GM18870 (cell line): ENCODE measurements around the gene SYNJ2BP.
"Not testable (repeated sequence)": the region's sequence is repeated elsewhere in the genome, so short reads cannot be mapped to it uniquely, and the experiment has no call there.

Experiments used
- ATAC-seq: cut with Tn5 transposase; IDR thresholded peaks from one replicate; pipeline ENCODE4 v1.9.1; 2021; ENCODE audit warnings: moderate library complexity; ENCODE audit not compliant: unreplicated experiment

The SYNJ2BP gene, protein sequence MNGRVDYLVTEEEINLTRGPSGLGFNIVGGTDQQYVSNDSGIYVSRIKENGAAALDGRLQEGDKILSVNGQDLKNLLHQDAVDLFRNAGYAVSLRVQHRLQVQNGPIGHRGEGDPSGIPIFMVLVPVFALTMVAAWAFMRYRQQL

DNA sequence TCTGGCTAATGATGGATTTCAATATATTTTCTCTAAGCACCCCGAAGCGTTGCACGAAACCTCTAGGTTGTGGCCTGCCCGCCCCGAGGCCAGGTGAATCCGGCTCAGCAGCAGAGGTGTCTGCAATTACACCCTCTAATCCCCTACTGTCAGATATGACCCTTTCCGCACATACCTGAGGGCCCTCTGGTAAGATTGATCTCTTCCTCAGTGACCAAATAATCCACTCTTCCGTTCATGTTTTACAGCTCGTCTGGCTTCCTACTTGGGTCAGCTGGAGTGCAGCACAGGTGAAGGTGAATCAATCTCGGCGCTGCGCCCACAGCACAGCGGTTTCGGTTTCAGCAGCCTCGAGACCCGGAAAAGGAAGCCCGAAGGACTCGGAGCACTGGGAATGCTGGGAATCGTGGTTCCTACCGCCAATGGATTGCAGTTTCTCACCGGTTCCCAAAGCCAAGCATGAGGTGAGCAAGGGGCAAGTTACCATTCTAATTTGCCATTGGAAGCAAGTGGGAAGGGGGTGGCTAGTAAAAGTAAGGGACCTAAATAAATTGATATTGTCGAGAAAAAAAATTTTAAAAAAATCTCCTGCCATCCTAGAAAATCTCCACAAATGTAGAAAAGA is at the start of gene SYNJ2BP:
SYNJ2BP (minus strand) TSS at position 366 of the 625 bp plus-strand sequence; CDS start at position 239, 127 bp downstream.
- no peak for ATAC-seq

DNA sequence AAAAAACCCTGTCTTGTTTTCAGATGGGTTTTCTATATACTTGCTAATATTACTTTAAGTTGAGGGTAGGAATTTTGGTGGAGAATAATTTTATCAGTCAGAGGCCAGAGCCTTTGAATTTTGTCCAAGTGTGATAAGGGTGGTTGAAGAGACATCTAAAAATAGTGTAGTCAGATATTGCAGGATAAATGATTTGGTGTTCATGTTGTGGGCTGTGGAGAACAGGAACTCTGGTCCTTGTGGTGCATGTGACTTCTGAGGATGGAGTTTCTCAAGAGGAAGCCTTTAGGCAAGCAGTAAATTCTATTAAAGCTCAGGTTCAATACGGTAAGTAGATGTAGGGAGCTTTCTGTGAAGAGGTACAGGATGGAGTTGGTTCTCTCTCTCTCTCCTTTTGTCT is 37.8 kb upstream of the SYNJ2BP start:
- no peak for ATAC-seq

DNA sequence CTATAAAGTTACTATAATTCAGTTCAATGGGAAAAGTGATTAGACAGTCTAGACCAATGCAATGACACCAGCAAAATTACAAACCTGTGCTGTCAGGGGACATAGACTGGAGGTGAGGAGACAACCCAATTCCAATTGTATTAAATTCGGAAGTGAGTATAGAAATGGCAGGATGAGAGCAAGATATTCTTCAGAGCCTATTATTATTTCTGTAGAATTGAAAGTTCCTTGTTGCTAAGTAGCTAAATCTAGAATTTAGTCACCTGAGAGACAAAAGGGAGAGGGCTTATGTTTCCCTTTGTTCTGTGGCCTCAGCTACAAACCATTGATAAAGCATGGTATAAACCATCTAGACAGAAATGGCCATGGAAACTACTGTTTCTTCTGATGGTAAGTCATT is 35.0 kb upstream of the SYNJ2BP start, which contains the start of gene ADAM21:
ADAM21 (plus strand) TSS at position 301 of the 400 bp plus-strand sequence. CDS start 5,326 bp downstream, outside the sequence.
- ATAC-seq = no peak

DNA sequence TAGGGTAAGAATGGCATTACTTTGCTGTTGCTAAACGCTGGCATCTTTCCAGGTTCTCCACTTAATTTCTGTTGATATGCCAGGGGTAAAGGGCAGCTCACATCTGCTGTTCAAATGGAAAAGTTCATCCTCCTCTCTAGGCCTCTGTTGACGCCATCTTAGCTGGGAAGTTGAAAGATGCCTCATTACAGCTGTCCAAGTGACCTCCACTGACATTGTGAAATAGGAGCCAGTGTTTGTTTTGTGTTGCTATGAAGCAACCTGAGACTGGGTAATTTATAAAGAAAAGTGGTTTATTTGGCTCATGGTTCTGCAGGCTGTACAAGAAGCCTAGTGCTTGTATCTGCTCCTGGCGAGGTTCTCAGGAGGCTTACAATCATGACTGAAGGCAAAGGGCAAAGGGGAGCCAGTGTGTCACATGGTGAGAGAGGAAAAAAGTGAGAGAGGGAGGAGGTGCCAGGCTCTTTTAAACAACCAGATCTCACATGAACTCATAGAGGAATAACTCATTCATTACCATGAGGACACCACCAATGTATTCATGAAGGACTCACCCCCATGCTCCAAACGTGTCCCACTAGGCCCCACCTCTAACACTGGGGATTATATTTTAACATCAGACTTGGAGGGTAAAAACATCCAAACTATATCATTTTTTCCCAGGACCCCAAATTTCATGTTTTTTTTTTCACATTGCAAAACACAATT is 31.9 kb upstream of the SYNJ2BP start:
- no peak for ATAC-seq

DNA sequence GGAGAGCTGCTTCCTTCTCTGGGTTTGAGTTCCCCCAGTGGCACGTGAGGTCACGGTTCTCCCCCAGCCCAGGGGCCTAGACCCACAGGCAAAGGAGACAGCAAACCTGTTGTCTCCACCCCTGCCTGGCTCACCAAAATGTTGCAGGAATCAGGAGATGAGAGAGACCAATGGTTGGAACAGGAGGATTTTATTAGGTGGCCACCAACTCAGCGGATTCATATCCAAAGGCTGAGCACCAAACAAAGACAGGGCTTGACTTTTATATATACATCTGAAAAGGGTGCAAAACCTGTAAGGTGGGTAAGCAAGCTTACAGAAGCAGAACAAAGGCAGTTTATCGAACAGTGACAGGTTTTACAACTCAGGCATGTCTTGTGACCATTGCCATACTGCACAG is 25.9 kb upstream of the SYNJ2BP start:
- ATAC-seq = no peak

DNA sequence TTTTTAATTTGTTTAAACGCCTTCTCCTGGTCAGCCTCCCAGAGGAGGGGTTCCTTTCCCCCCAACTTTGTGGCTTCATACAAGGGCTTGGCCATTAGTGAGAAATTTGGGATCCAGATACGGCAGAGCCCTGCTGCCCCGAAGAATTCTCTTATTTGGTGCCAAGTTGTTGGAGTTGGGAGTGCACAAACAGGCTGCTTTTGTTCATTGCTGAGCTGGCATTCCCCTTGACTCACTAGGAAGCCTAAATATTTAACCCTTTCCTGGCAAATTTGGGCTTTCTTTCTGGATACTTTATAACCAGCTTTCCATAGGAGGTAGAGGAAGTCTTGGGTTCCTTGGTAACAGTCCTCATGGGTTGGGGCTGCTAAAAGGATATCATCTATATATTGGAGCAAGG is 24.8 kb upstream of the SYNJ2BP start:
- no peak for ATAC-seq

DNA sequence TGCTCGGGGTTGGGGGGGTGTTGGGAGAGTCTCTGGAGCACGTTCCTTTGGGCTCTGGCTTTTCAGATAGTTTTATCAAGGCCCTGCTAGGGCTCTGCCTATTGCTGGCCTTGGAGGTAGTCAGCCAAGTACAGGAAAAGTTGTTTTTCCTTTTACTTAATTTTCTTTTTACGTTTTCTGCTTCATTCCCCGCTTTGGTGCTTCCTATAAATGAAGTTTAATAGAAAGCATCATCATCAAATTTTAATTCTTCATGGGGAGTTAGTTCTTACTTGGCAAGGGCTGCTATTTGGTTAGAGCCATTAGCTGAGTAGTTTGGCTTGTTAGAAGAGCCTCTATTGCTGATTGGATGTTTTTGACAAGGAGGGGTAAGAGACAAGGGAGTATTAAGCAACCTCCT is 20.0 kb upstream of the SYNJ2BP start:
- ATAC-seq = no peak

DNA sequence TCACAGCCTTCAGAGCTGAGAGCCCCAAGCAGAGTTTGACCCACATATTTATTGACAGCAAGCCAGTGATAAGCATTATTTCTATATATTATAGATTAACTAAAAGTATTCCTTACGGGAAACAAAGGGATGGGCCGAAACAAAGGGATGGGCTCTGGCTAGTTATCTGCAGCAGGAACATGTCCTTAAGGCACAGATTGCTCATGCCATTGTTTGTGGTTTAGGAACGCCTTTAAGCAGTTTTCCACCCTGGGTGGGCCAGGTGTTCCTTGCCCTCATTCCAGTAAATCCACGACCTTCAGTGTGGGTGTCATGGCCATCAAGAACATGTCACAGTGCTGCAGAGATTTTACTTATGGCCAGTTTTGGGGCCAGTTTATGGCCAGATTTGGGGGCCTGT is 9.7 kb upstream of the SYNJ2BP start:
- not testable (repeated sequence) for ATAC-seq

DNA sequence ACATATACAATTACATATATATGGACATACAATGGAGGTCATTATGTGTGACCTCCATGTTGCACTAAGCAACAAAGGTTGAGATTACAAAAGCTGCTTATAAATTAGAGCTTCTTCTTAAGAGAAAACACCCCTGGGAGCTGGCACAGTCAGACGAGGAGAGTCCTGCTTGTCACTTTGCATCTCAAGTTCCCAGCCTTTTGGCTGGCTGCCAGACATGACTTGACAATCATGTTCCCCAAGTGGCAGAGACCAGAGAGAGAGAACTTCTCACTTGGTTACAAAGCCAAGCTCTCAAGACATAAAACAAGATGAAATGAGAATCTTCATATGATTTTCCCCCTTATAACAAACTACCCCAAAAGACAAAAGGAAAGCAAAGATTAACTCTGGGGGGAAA is 8.5 kb upstream of the SYNJ2BP start:
- no peak for ATAC-seq

DNA sequence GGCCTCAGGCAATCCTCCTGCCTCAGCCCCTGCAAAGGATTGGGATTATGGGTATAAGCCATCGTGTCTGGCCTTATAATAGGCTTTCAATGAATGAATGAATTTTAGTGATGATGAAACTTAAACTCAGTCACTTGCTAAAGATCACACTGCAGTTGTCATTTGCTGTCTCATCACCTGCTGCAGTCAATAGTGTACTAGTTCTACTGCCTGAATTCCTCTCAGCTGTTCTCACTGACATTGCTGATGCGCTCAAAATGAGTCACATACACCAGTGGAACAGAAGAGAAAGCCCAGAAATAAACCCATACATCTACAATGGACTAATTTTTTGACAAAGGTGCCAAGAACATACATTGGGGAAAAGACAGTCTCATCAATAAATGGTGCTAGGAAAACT is 5.6 kb upstream of the SYNJ2BP start:
- ATAC-seq = no peak

DNA sequence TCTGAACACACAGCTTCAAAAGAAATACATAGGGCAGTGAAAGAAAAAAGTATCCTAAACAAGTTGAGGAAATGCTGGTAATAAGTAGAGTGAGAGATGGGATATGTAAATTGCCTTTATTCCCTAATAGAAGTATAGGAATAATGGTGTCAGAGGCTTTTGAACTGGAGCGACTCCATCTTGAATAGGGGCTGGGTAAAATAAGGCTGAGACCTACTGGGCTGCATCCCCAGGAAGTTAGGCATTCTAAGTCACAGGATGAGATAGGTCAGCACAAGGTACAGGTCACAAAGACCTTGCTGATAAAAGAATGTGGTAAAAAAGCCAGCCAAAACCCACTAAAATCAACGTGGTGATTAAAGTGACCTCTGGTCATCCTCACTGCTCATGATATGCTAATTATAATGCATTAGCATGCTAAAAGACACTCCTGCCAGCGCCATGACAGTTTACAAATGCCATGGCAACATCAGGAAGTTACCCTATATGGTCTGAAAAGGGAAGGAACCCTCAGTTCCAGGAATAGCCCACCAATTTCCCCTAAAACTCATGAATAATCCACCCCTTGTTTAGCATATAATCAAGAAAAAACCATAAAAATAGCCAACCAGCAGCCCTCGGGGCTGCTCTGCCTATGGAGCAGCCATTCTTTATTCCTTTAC is 2.5 kb upstream of the SYNJ2BP start:
- ATAC-seq = not testable (repeated sequence)

DNA sequence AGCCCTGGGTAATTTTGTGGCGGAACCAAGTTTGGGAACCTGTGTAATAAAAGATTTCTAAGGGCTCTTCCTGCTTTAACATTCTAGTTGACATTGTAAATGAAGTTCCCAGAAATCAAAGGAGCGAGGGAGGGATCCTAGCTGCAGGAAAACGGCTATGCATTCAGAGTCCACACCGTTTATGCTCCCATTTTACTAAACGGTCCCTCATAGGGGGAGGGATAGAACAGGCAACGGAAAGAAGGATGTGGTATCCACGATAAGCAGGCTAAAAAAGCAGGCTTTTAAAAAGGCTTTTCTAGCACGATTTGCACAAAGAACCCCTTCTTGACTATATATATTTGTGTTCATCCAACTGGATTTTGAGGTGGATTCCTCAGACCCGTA is 559 bp downstream of the SYNJ2BP start:
- ATAC-seq = no peak

DNA sequence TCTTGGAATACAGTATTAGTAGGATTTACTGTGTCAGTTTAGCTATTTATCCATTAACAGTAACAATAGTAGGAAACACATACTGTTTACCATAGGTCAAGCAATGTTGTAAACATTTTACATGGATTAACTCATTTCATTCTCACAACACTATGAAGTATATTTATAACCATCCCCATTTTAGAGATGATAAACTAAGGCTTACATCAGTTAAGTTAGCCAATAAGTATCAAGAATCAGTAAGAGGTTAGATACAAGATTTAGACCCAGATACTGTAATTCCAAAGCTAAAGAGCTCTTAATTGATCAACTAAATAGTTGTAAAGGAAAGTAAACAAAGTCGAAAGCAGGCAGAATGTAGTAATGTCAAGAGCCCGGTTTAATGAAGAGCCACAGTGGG is 1.1 kb downstream of the SYNJ2BP start:
- ATAC-seq = no peak

DNA sequence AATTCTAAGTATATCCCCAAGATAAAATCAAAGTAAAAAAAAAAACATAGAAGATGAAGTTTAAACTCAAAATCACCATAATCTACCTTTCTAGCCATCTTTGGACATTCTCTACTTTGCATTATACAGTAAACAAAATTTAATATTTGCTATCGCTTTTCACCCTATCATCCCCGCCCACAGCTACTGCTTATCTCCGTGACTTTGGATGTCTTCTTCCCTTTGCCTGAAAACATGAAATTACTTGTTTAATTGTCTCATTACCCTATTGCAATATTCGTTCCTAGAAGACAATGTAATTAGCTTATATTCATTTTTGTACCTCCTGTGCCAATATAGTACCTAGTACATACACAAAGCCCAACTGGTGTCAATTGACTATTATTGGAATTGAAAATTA is 9.3 kb downstream of the SYNJ2BP start:
- no peak for ATAC-seq

DNA sequence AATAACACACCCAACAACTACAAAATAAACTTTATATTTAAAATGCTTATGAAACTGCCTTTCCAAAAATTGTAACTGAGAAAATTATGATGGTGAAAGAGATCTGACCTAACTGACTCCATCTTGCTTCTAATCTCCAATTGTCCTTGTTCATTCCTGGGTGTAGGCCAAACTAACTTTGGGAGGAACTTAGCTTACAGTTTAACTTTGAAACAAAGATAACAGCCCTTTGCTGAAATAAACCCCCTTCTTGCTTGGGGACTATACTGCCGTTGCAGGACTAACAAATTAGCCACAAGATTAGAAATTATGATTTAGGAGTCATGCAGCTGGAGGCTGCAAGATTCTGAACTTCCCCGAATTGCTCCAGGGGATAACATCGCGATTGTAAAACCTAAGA is 10.7 kb downstream of the SYNJ2BP start:
- ATAC-seq = not testable (repeated sequence)

DNA sequence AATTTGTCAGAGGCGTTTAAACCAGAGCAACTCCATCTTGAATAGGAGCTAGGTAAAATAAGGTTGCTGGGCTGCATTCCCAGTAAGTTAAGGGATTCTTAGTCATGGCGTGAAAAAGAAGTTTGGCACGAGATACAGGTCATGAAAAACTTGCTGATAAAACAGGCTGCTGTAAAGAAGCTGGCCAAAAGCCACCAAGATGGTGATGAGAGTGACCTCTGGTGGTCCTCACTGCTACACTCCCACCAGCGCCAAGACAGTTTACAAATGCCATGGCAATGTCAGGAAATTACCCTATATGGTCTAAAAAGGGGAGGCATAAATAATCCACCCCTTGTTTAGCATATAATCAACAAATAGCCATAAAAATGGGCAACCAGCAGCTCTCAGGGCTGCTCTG is 13.6 kb downstream of the SYNJ2BP start:
- not testable (repeated sequence) for ATAC-seq

DNA sequence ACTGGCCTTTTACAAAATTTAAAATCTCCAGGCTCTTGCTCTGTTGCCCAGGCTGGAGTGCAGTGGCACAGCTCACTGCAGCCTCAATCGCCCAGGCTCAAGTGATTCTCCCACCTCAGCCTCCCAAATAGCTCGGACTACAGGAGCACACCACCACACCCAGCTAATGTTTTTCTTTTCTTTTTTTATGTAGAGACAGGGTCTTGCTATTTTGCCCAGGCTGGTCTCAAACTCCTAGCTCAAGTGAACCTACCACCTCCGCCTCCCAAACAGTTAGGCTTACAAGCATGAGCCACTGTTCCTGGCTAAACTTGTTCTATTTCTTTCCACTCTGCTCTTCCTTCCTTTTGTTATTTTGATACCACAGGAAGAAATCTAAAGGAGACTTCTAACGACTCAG is 15.2 kb downstream of the SYNJ2BP start:
- no peak for ATAC-seq

DNA sequence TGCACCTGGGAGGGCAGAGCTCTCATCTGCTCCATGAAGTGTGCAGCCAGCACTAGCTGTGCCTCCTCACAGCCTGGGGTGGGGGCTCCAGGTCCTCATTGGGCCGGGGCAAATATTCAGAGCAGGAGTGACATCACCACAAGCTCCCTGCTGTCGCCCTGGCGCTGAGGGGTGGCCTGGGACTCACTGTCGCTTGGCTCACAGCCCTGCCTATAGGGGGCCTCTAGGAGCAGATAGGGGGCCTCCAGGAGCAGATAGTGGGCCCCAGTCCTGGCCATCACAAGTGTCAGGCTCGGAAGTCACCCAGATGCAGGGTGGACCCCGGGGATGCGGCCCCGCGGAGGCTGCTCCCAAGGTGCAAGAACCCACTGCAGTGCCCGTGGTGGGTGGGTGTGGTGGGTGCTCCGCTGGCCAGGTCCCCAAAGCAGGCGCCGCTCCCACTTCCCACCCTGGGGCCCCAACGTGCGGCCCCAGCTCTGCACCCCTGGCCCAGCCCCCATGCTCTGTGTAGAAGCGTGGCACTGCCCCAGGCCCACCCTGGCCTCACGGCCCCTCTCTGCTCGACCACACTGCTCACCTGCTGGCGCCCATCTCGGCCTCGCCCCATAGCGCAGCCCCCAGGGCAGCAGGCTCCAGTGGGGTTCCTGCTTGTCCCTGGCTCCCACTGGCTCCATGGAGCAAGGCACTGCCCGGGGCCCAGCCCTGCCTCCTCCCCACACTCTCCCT is 18.0 kb downstream of the SYNJ2BP start:
- ATAC-seq = no peak

DNA sequence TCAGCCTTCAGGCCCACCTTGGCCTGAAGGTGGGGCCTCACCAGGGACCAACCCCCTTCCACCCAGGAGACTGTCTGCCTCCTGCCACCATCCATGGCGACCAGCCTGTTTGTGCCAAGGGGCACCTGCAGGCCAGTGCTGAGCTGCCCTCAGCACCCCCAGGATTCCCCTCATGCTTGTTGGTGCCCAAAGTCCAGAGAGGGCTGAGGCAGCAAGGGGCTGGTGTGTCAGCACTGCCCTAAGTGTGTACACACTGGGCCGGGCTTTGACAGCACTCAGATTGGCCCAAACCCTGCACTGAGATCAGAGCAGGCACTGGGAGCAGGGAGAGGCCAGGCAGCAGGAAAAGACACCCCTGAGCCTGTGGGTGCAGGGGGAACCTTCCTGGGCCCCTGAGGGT is 18.6 kb downstream of the SYNJ2BP start:
- ATAC-seq = no peak

DNA sequence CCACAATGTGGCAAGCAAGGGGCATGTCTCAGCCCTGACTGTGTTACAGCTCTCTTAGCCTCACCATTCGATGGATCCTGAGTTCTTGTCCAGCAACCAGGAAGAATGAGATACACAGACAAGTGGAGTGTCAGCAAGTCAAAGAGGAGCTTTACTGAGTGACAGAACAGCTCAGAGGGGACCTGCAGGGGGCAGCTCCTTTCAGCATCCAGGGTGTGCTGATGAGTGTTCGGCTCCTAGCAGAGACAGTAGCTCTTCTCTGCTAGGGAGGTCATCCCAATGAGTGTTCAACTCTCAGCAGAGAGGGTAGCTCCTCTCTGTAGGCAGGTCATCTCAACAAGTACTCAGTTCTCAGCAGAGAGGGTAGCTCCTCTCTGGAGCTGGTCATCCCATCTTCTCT is 19.1 kb downstream of the SYNJ2BP start:
- ATAC-seq = no peak

DNA sequence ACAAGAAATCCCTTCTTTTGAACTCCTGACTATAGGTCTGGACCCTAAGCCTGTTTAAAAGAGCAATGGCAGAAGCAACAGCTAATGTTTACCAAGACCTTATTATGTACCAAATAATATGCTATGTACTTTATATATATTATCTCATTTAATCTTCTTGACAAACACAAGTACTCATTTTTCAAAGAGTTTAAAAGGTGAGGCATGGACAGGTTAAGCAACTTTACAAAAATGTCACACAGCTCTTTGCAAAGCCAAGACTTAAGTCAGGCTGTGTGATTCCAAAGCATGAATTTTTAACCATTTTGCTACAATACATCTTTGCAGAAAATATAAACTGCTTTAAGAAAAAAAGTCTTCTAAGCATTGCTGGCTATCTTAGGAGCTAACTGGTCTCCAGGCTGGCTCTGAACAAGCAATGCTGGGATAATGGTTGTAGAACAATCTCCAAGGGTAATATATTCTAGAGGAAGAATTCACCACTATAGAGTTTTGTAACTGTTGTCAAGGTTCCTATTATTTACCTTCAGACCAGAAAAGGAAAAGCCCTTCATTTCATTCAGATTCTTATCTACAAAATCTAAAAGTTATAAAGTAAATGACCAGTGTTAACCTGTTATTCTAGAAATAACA is 22.1 kb downstream of the SYNJ2BP start:
- ATAC-seq = no peak
